GM19467 (cell line): Measurements from ENCODE around the gene UBR2.
"Not testable (repeated sequence)": the region's sequence is repeated elsewhere in the genome, so short reads cannot be mapped to it uniquely, and the experiment has no call there.

Source experiments
- ATAC-seq: cut with Tn5 transposase; IDR thresholded peaks from one replicate; pipeline ENCODE4 v1.9.1; 2021; ENCODE audit warnings: mild to moderate bottlenecking, moderate library complexity; ENCODE audit not compliant: unreplicated experiment

UBR2 gene

GRCh38 chr6:42615518-42615917 lies 51.7 kb downstream of the UBR2 start:
- no peak for ATAC-seq

GRCh38 chr6:42616716-42617115 lies 52.9 kb downstream of the UBR2 start:
- no peak for ATAC-seq

DNA sequence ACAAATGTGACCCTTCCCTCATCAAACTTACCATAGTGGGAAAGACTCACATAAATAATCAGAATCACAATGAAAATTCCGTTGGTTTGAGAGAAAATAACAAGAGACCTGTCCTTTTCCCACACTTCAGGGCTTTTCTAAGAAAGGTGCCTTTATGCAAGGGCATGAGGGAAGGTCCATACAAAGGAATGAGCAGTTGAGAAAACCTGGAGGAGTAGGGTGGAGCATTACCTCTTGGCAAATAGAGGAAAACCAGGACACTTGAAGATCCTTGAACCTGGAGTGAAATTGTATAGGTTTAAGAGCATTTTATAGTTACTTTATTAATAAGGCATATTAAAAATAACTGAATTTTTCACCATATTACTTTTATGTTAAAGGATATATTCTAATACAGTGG lies 54.3 kb downstream of the UBR2 start:
- no peak for ATAC-seq

DNA sequence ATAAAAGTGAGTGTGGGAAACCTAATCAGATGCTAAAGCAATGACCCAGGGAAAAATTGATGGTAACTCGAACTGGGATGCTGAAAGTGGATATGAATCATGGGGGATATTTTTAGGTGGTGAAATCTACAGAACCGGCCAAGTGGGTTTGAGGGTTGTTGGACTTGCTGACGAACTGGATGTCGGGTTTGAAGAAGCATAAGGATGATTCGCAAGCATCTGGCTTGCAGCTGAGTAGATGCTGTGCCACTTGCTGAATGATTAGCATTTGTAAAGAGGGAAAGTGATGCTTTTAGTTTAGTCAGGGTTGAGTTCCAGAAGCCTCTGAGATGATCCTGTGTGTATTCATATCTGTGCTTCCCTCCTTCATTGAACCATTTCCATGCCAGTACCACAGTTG lies 54.9 kb downstream of the UBR2 start:
- ATAC-seq, result no peak

- no peak for ATAC-seq
Observed at GRCh38 chr6:42619963-42620362, 56.1 kb downstream of the UBR2 start.

GRCh38 chr6:42624601-42625000 lies 60.8 kb downstream of the UBR2 start:
- no peak for ATAC-seq

- no peak for ATAC-seq
Observed at GRCh38 chr6:42627044-42627443, 63.2 kb downstream of the UBR2 start.

DNA sequence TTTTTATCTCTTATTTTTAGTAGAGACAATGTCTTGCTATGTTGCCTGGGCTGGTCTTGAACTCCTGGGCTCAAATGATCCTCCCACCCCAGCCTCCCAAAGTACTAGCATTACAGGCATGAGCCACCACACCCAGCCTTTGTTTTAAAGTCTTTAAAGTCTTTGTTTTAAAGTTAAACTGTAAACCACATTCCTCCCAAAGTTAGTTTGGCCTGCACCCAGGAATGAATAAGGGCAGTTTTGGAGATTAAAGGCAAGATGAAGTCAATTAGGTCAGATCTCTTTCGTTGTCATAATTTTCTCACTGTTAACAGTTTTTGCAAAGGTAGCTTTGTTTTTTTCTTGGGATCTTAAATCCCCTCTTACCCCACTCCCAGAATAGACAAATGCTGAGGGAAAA lies 63.8 kb downstream of the UBR2 start:
- ATAC-seq, result no peak

DNA sequence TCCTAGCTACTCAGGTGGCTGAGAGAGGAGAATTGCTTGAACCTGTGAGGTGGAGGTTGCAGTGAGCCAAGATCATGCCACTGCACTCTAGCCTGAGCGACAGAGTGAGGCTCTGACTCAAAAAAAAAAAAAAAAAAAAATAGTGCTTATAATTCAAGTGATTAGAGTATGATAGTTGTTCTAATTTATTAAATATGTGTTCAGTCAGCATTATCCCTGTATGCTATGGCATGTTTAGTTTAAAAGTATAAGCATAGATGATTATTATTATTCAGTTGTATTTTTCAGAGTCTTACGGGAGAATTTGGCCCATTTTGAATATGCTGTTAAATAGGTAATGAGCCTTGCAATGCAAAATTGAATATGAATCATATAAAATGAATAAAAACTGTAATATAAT lies 64.8 kb downstream of the UBR2 start:
- no peak for ATAC-seq

DNA sequence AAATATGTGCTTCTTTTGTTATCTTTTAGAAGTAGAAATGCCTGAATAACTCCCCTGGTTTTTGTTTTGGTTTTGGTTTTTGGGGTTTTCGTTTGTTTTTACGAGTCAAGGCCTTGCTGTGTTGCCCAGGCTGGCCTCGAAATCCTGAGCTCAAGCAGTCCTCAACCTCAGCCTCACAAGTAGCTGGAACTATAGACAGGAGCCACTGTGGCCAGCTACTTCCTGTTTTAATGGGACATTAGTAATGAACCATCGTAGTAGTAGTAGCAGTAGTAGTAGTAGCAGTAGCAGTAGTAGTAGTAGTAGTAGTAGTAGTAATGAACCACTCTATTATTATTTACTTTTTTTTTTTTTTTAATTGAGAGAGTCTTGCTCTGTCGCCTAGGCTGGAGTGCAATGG lies 66.0 kb downstream of the UBR2 start:
- ATAC-seq, result no peak

DNA sequence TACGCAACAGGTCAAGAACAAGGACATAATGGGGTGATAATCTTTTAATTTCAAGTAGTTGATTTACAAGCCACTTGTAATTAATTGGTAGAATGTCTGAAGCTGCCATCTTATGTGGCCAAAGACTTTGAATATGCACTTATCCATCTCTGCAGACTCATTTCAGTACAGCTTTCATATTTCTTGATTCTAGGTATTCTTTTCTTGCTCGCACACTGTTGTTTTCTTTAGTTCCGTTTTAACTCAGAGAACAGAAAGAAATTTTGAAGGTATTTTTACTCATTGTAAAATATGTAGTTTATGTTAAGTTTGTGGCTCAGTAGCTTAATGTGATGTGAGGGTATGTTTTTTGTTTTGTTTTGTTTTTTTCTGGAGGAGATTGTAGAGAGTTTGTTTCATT lies 73.9 kb downstream of the UBR2 start:
- ATAC-seq, result no peak

DNA sequence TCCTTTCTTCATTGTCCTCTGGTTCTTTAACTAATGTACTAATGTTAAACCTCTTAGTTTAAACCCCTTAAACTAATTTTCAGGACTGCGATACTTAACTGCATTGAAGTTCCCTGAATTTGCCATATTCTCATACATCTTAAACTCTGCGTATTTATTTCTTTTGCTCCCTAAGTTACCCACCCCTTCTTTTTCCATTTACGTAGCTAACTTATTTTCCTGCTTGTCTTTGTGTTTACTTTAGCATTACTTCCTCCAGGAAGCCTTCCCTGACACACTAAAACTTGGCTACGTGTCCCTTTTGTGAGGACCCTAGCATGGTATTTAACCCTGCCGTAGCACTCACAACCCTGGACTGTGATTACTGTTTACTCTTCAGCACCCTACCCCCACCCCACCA lies 79.0 kb downstream of the UBR2 start:
- no peak for ATAC-seq

DNA sequence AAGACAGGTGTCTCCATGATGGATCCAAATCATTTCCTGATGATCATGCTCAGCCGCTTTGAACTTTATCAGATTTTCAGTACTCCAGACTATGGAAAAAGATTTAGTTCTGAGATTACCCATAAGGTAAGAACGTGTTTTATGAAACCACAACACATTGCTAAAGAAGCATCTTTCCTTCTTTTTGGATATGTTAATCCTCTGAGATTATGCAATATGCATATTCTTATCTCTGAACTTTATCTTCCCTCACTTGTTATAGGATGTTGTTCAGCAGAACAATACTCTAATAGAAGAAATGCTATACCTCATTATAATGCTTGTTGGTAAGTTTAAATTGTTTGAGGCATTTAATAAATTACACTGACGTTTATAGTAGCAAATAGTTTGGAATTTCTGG lies 80.4 kb downstream of the UBR2 start:
- ATAC-seq, result no peak

GRCh38 chr6:42652024-42652746 lies 88.4 kb downstream of the UBR2 start:
- ATAC-seq, result no peak

DNA sequence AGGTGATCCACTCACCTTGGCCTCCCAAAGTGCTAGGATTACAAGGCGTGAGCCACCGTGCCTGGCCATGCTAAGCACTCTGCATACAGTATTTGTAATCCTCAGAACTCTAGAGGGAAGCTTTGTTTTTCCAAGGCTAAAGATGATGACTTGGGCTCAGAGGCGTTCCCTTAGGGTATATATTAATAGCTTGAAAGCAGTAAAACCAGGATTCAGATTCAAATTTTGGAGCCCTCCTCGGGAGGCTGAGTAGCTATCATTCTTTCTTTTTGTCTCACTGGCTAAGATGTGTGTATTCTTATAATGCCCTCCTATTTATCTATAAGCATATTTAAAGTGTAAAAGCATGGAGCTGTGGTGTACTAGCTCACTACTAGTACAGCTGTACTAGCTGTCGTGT lies 90.0 kb downstream of the UBR2 start:
- no peak for ATAC-seq

- ATAC-seq, result no peak
Observed at GRCh38 chr6:42659806-42660205, 96.0 kb downstream of the UBR2 start.

- no peak for ATAC-seq
Observed at GRCh38 chr6:42661540-42662153, 97.8 kb downstream of the UBR2 start.

DNA sequence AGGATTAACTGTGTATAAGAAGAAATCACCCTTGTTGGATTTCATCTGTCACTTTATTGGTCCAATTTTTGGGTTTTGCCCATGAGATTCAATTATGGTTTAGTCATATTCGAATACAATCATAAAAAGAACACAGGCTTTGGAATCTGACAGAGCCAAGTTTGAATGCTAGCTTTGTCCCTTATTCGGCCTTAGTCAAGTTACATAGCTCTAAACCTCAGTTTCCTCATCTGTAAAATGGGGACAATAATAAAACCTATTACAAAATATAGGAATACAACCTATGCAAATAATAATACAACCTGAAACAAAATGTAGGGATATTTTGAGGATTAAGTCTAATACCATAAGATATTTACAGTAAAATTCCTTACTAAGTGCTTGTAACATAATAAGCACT lies 100.9 kb downstream of the UBR2 start:
- ATAC-seq, result no peak

- not testable (repeated sequence) for ATAC-seq
Observed at GRCh38 chr6:42674368-42674767, 110.5 kb downstream of the UBR2 start.

DNA sequence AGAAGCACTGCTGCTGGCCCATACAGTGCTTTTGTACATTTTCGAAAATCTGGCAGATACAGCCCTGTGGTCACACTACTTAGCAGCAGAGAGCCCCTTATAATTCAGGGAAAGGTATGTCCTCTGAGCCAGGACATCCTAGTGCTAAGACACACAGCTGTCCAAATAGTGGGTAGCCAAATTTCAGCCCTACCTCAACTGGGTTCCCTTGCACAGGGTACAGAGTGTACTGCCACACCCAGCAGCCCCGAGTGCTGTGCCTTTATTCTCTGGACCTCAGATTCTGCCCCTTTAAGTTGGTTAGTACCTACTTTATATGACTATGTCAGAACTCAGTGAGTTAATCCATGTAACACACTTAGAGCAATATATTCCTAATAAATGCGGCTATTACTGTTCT lies 111.0 kb downstream of the UBR2 start:
- ATAC-seq, result no peak

- ATAC-seq, result no peak
Observed at GRCh38 chr6:42679358-42679757, 115.5 kb downstream of the UBR2 start.

DNA sequence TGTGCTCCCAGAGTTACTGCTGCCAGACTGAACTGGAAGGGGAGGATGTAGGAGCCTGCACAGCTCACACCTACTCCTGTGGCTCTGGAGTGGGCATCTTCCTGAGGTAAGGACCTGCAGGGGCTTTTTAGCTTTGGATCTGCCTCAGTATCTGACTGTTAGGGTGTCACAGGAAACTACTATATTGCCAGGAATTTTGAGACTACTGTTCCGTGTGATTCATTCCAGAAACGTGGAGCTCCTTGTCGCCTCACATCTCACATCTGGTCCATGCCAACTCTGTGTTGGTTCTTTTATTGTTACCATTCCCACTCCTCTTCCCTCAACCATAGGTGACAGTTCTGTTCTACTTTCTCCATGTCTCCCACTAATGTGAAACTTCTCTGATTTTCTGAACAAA lies 124.5 kb downstream of the UBR2 start:
- no peak for ATAC-seq

DNA sequence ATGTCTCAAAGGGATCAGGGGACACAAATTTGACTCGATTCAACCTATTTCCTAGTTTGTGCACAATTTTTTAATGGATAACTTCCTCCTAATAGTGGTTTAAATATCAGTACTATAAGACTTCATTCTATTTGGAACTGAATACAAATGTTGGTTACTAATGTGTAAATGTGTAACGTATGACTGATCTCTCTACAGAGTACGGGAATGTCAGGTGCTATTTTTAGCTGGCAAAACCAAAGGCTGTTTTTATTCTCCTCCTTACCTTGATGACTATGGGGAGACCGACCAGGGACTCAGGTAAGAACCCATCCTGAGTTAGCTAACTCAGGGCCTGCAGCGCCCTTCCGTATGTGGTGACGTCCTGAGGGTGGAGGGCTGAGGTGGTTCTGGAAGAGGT lies 125.5 kb downstream of the UBR2 start:
- no peak for ATAC-seq
